Body of pancreas (tissue), 4 donors: ENCODE measurements around the gene SKI. TPM values are rescaled to one million over a fixed set of nuclear protein-coding genes. Genes with fewer than 3 reads are reported as not detected.

Experiments used
- ATAC-seq: fragments of 150-250 bp; one replicate; pipeline ENCODE4 v1.9.1; 2016
- DNase-seq, 4 donors: peaks; one replicate each; pipeline ENCODE4 v3.0.0-alpha.2; 2019
- H3K27ac ChIP-seq, 4 donors: fragments of 200-600 bp; sonication (generic); 1 replicate in 3 of 4; 2 replicates in 1 of 4; pipeline versions ENCODE4 v1.5.1 to v1.6.1; 2016 to 2019; ENCODE audit warnings: mild to moderate bottlenecking in 1 of 4, mixed read lengths in 1 of 4, moderate library complexity in 1 of 4
- H3K27me3 ChIP-seq, 2 donors: fragments of 200-600 bp; sonication (generic); one replicate each; pipeline ENCODE4 v1.6.0; 2016; ENCODE audit warnings: mild to moderate bottlenecking in 1 of 2
- H3K36me3 ChIP-seq, 2 donors: fragments of 200-600 bp; sonication (generic); replicated peaks in 1 of 2; 2 replicates each; pipeline ENCODE4 v1.5.1; 2016; ENCODE audit warnings: low read depth in 2 of 2; ENCODE audit not compliant: insufficient read depth in 1 of 2
- H3K4me1 ChIP-seq: fragments of 200-600 bp; sonication (generic); one replicate; pipeline ENCODE4 v1.6.0; 2016
- H3K4me3 ChIP-seq, 2 donors: fragments of 200-600 bp; sonication (generic); 1 replicate in 1 of 2; 2 replicates in 1 of 2; pipeline ENCODE4 v1.5.1; 2016 to 2019
- H3K9me3 ChIP-seq, 3 donors: fragments of 200-600 bp; sonication (generic); 1 replicate in 2 of 3; 2 replicates in 1 of 3; pipeline ENCODE4 v1.5.1; 2016
- POLR2A ChIP-seq, 3 donors: fragments of 450-650 bp; IDR thresholded peaks; one replicate each; pipeline ENCODE4 v1.6.1; 2016; ENCODE audit warnings: antibody characterized with exemption in 3 of 3, mild to moderate bottlenecking in 2 of 3
- WGBS, 2 donors: methylation state at CpG; one replicate each; pipeline ENCODE4 v1.1.5; 2017; 5-methylcytosine and 5-hydroxymethylcytosine counted together
- intact Hi-C: fragments of 100-400 bp; cut with DNase I; formaldehyde crosslinking; loops from one replicate; pipeline ENCODE4 v1.15.1; 2023
- total RNA-seq, 2 donors: library from RNA; depleted of rRNA; stranded (reverse); fragments of >200 nt; gene quantifications; one replicate each; pipeline ENCODE4 v1.1.0, GENCODE V29; 2016
- TF ChIP-seq, protein P1 (sequence below), 7 experiments: fragments of 450-650 bp in 4 of 7; fragments of 200-600 bp in 3 of 7; sonication (generic) in 3 of 7; IDR thresholded peaks; one replicate each; pipeline ENCODE4 v1.5.1; 2016 to 2019; ENCODE audit warnings: antibody characterized with exemption in 7 of 7

The SKI gene
- total RNA-seq, 2 donors from 2014 or later = 15.8 to 33.0 TPM

DNA sequence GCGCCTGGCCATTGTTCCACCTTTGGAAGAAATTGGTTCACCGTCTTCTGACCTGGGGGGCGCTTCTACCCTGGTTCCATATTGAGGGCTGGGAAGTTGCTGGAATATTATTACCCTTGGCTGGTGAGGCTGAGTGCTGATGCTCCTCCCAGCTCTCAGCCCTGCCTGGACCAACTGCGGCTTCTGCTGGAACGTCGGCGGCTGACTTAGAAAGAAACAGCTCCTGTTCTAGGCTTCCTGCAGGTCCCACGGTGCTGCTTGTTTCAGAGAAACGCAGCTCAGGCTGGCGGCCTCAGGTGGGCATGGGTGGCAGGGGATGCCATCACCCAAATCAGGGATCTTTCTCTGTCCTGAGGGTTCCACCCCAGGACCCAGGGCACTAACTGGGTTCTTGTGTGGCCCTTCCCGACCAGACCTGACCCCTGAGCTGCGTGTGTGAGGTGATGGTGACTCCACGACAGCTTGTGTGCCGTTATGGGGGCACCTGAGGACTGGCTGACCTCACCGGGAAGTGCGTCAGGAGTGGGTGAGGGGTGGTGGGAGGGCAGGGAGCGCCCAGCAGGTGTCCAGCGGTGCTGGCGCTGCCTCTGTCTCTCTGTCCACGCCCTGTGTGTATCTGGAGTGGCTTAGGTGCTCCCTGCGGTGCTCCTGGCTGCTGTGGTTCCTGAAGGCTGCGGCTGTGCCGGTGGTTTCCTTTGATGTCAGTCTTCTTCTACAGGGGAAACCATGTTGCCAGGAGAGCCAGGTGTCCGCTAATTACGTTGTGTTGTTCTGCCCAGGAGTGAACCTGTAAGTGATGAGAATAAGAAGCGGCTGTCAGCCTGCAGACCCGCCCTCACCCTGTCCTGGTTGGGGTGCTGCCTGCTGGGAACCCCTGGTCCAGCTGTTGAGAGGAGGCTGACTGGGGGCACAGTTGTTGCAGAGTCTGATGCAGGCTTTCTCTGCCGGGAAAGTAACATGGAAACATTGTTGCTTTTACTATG, 8.9 kb downstream of the SKI start:
- H3K4me3 ChIP-seq = no peak overlapping the region
- TF ChIP-seq, protein P1, sequence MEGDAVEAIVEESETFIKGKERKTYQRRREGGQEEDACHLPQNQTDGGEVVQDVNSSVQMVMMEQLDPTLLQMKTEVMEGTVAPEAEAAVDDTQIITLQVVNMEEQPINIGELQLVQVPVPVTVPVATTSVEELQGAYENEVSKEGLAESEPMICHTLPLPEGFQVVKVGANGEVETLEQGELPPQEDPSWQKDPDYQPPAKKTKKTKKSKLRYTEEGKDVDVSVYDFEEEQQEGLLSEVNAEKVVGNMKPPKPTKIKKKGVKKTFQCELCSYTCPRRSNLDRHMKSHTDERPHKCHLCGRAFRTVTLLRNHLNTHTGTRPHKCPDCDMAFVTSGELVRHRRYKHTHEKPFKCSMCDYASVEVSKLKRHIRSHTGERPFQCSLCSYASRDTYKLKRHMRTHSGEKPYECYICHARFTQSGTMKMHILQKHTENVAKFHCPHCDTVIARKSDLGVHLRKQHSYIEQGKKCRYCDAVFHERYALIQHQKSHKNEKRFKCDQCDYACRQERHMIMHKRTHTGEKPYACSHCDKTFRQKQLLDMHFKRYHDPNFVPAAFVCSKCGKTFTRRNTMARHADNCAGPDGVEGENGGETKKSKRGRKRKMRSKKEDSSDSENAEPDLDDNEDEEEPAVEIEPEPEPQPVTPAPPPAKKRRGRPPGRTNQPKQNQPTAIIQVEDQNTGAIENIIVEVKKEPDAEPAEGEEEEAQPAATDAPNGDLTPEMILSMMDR (IDR thresholded peaks at IDR 0.05) = no peak
- no peak for TF ChIP-seq POLR2A (IDR thresholded peaks at IDR 0.05)
- H3K27ac ChIP-seq = peak overlapping the region in 1 of 4 donors; percentile 36
- H3K4me1 ChIP-seq = peaks cover 87% of the 10 kb centered on the region
- H3K36me3 ChIP-seq = no peaks in the 10 kb centered on the region
- intact Hi-C loops = no loop called here
- WGBS, 2 donors = 77 to 94% methylated on average over 10 to 28 of the region's 28 CpGs
- DNase-seq (no peak), ATAC-seq (no peak)
- H3K27me3 ChIP-seq = no peaks in the 10 kb centered on the region
- no peaks in the 10 kb centered on the region for H3K9me3 ChIP-seq

DNA sequence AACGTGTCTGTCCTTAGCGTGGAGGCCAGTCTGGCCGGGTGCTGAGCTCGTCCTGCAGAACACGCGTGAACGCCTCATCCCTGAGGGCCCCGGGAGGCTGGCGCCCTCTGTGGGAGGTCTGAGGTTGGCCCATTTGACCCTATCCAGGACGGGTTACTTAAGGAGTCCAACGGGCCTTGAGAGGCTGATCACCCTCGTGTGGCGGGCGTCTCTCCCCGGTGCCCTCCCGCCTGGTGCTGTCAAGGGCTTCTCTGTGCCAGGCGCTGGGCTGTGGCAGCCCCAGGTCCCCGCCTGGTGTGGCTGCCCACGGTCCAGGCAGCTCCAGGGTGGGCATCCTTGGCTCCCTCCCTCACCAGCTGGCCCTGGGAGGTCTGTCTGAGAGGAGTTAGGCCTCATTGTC, 9.7 kb downstream of the SKI start:
- peaks cover 79% of the 10 kb centered on the region for H3K4me1 ChIP-seq
- WGBS, 2 donors = 77% methylated on average over 9 to 13 of the region's 19 CpGs
- DNase-seq (no peak), ATAC-seq (no peak)
- intact Hi-C loops = no loop called here
- no peaks in the 10 kb centered on the region for H3K36me3 ChIP-seq
- peak overlapping the region in 1 of 4 donors; percentile 3 for H3K27ac ChIP-seq
- no peak overlapping the region for H3K4me3 ChIP-seq
- no peaks in the 10 kb centered on the region for H3K9me3 ChIP-seq
- H3K27me3 ChIP-seq = no peaks in the 10 kb centered on the region
- TF ChIP-seq, protein P1 (IDR thresholded peaks at IDR 0.05) = no peak

DNA sequence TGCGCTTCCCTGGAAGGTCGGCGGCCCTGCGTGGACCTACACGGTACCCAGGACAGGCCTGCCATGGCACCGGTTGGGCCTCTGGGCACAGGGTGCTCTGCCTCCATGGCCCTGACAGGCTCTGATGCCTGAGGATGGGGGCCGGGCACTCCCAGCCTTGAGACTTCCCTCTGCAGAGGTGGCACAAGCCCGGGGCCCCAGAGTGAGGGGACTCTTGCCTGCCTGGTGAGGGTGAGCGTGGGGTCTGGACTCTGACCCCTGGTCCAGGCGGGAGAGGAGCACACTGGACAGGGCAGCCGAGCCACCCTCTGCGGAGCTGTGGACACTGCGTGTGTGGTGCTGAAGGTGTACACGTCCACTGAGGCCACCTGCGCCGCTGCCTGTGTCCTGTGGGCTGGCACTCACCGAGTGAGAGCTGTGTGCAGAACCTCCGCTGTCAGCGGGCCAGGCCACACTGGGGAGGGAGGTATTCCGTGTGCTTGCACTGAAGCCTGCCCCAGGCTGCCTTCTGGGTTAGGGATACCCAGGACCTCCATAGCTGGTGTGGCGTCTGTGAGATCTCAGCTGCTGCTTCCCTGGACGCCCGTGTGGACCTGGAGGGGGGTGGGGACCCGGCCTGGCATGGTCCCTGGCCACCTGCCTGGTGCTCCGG, 10.4 kb downstream of the SKI start:
- TF ChIP-seq, protein P1 (IDR thresholded peaks at IDR 0.05) = no peak
- TF ChIP-seq POLR2A (IDR thresholded peaks at IDR 0.05) = no peak
- Histone ChIP-seq H3K4me1 (peaks cover 72% of the 10 kb centered on the region), H3K36me3 (no peaks in the 10 kb centered on the region), H3K9me3 (no peaks in the 10 kb centered on the region), H3K27me3 (no peaks in the 10 kb centered on the region), H3K27ac (peak overlapping the region in 2 of 4 donors; percentile 3), H3K4me3 (no peak overlapping the region)
- 58% methylated on average over 23 of the region's 25 CpGs; no CpG with 5 or more reads in 1 of the 2 donors for WGBS, 2 donors
- peak; percentile 65 to 86 (median 76) for DNase-seq
- intact Hi-C loops = no loop called here
- ATAC-seq = peak; percentile 54

DNA sequence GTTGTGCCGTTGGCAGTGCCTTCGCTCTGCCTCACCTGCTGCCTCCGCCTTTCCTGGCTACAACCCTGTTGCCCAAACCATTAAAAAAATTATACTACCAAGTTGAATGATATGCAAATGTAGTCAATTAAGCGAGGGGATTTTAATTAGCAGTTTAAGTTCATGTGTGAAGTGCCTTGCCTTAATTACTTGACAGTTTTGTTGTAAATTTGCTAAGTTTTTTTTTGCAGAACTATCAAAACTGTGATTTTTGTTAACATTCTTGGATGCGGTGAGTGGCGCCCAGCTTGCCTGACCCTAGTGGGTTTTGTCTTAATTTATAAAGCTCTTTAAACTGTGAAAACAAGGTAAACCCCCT, 10.9 kb downstream of the SKI start:
- TF ChIP-seq, protein P1 (IDR thresholded peaks at IDR 0.05) = no peak
- TF ChIP-seq POLR2A (IDR thresholded peaks at IDR 0.05) = no peak
- Histone ChIP-seq H3K4me3 (no peak overlapping the region), H3K9me3 (no peaks in the 10 kb centered on the region), H3K36me3 (no peaks in the 10 kb centered on the region), H3K4me1 (peaks cover 67% of the 10 kb centered on the region), H3K27ac (peak overlapping the region in 1 of 4 donors; percentile 3), H3K27me3 (no peaks in the 10 kb centered on the region)
- intact Hi-C loops = no loop called here
- DNase-seq (no peak), ATAC-seq (no peak)
- WGBS, 2 donors = 45 to 61% methylated on average over 5 to 6 of the region's 6 CpGs
